HS-5 (cell line): Measurements from ENCODE around the gene GNAZ.

Experiments used
- DNase-seq: peaks from one replicate; pipeline ENCODE4 v3.0.0-alpha.2; 2012; ENCODE audit warnings: low read depth

The GNAZ gene

DNA sequence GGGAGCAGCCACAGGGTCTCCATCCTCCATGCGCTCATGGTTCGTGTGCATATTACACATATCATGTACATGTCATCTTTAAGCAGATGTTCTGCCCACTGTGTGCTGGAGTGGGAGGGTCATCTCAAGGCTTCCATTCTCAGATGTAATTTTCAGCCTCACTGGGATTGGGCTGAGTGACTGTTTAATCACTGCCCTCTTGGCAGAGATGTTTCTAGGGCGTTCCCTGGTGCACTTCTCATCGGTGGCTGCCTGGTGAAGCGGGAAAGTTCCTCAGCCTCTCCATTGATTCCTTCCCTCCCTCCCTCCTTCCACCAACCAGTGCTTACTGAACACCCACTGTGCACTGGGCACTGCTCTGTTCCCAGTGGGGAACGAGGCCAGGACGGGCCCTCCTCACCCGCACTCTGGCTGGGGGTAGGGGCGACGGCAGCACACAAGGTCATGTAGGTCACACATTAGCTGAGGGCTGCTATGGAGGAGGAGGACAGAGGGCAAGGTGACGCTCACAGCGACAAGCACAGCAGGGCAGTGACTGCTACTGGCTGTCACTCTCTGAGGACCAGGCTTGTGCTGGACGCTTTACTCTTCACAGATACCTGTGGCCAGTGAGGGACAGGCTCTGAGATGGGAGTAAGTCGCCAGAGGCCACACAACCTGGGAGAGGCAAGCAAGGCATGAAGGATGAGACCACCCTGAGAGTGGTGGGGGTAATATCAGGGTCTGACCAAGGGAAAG lies 22.9 kb downstream of the GNAZ start:
- DNase-seq = no peak

DNA sequence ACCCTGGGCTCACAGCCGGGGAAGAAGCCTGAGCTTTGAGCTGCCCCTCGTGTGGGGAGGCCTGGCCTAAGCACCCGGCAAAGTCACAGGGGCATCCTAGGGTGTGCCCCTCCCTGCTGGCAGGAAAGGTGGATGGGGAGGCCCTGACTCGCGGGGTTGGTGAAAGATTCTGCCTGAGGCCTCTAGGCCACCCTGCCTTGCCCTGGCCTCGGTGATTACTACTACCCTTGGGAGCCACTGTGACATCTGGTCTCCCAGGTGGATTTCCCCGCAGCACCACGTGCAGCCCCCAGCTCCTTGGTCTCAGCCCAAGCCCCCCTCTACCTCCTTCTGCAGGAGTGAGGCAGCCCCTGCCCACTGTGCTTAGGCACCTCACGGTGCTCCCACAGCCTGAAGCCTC lies 23.9 kb downstream of the GNAZ start:
- DNase-seq = no peak

GRCh38 chr22:23094695-23095681 lies 24.7 kb downstream of the GNAZ start:
- DNase-seq = no peak

DNA sequence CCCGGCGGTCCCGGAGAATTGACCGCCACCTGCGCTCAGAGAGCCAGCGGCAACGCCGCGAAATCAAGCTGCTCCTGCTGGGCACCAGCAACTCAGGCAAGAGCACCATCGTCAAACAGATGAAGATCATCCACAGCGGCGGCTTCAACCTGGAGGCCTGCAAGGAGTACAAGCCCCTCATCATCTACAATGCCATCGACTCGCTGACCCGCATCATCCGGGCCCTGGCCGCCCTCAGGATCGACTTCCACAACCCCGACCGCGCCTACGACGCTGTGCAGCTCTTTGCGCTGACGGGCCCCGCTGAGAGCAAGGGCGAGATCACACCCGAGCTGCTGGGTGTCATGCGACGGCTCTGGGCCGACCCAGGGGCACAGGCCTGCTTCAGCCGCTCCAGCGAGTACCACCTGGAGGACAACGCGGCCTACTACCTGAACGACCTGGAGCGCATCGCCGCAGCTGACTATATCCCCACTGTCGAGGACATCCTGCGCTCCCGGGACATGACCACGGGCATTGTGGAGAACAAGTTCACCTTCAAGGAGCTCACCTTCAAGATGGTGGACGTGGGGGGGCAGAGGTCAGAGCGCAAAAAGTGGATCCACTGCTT lies 25.5 kb downstream of the GNAZ start:
- DNase-seq = no peak

DNA sequence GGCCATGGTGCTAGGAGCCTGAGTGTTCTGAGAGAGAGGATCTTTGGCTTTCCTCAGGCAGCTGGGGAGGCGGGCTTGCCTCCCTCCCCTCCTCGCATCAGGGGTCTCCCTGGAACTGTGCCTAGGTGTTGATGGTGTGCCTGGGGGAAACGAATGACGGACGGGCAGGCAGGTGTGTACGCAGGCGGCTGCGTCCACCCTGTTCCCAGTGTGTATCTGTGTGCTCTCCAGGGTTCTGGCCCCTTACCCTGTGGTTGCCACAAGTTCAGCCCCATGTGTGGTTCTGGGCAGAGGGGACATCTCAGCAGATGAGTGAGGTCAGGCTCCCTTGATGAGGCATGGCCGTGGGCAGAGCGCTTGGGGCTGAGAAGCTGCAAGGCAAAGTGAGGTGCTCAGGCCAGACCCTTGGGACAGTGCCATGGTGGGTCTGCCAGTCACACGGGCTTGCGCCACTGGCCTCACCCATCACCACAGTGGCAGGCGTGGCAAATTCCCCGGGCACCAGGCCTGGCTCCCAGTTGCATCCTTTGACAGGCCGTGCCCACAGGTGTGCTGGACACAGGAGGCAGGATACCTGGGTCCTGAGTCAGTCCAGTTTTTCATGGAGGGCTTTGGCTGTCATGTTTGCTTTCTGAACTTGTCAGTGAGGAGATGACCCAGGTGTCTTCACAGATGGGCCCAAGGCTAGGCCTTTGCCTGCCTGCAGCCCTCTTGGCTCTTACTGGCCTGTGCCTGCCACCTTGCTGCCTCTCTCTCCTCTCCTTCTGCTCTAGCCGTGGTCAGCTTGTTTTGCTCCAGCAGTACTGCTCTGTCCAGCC lies 27.3 kb downstream of the GNAZ start:
- DNase-seq = no peak

DNA sequence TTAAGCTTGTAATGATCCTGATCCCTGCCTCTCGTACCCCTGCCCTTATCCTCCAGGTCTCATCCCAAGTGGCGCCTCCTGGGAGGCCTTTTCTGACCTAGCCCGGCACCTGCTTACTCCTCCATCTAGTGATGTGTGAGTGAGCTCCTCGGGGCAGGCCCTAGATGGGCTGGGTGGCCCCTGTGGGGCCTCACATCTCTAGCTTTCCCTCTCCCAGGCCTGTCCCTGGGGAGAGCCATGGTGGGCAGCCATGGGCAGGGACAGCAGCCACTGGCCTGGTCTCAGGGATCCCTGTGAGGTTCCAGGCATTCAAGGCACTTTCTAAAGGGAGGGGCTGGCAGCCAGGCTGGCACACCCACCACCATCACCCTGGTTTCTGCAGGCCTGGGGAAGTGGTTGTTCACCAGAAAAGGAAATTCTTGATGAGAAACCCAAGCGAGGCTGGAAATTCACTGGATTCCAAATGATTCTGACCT lies 27.9 kb downstream of the GNAZ start:
- no peak for DNase-seq

GRCh38 chr22:23098718-23099530 lies 28.6 kb downstream of the GNAZ start:
- DNase-seq = no peak

GRCh38 chr22:23099531-23099804 lies 29.1 kb downstream of the GNAZ start:
- DNase-seq = no peak

GRCh38 chr22:23100124-23100801 lies 29.9 kb downstream of the GNAZ start:
- no peak for DNase-seq

DNA sequence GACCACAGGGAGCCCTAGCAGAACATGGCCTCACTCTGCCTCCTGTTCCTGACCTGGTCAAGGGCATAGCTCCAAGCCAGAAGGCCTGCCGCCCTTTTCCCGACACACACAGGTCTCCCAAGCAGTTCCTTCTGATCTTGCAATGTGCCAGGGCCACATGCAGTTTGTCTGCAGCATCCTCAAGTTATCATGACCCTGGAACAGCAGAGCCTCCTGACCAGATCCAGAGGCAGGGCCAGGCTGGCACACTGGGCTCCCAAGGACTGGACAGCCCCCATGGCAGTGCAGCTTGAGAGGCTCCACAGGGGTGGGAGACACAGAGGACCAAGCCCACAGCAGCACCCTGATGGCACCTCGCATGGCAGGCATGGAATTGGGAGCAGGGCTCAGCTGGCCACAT lies 31.2 kb downstream of the GNAZ start:
- DNase-seq = no peak

DNA sequence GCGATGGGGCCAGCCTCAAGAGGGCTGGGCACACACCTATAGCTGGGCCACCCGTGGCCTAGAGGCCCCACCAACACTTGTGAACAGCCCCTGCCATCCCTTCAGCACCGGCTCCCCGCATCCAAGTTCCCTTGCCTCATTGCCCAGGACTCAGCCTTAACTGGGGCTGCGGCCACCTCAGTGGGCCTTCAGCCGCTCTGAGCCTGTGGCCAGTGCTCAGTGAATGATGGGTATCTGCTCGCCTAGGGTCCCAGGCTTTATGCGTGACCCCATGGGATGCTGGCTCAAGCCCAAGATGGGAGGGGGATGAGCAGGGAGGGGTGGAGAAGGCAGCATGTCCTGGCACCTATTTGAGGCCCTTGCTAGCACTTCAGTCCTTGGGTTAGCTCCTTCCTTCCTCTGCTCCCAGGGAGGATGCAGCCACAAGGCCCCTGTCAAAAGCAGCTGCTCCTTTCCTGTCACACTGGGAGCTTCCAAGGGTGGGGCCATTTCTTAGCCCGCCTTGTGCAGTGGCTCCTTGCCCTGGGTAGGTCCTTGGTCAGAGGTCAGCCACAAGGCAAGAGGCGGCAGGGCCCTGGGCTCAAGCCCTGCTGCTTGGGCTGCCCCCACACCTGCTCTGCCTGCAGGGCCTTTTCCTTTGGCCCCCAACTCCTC lies 31.8 kb downstream of the GNAZ start:
- no peak for DNase-seq

DNA sequence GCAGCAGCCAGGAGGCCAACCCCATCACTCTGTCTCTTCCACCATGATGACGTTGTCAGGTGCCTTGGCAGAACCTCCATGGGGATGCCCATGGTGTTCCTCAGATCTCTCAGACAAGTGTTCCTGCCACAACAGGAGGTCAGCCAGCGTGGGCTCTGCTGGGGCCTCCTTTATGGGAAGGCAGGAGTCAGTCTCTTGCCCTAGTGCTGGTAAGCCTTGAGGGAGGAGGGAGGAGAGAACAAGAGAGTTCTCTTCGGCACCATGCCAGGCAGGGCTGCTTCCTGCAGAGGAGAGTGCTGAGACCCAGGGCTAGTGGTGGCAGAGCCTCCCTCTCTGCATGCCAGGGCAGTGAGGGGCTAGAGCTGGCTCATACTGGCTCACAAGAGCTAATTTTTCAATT lies 32.5 kb downstream of the GNAZ start:
- no peak for DNase-seq

DNA sequence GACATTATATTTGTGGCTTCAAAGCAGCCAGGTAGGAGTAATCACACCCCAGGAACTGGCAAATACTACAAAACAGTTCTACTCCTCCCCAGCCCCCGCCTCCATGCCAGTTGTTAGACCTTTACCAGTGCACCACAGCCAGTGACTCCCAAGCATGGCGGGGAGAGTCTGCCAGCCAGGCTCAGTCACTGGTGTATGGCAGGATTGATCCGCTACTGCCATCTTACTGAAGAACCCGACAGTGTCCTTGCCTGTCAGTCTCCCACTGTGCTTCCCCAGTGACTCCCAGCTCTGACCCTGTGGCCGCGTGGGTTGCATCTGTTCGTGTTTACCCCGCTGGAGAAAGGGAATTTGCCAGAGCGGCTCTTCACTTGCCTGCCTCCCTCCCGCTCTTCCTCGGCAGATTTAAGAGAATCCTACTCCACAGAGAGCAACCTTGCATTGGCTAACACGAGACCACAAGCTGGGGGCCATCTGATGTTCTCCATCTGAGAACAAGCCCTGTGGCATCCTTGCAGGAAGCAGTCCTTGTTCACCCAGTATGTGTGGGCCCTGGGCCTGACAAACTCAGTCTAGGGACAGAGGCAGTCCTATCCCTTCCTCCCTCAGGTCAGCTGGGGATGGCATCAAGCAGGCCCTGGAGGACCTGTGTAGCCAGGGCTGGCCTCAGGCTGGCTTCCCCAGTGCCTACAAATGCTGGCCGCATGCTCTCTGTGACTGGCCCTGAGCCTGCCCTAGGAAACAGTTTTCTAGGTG lies 33.1 kb downstream of the GNAZ start:
- no peak for DNase-seq

DNA sequence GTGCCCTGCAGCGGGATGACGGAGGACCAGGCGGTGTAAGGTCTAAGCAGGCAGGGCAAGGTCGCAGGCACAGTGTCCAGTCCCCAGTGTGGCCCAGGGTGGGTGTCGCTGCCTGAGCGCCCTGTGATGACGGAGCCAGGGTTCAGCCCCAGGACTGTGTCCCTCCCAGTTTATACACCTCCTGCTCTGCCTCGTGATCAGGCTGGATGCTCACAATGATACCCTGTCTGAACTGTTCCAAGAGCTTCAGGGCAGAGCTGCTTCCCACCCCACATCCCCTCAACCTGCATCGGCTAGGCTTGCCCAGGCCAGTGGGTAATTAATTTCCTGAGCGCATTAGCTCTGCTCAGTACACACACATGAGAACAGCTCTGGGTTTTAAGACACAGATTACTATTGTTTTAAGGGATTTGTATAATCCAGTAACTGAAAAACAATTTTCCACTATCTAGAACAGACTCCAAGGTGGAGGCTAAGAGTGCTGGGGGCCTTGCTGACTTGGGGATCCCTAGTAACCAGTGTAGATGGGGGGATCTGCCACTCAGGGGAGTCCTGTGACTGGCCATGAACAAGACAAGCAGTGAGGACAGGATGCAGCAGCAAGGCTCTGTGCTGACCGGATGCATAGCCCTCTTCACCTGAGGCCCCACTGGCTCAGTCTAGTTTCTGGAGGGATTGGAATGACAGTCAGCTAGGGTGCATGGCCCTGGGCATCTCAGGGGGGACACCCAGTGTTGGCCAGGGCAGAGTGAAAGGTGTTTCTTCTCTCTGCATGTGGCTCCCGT lies 34.1 kb downstream of the GNAZ start:
- DNase-seq = no peak

GRCh38 chr22:23105304-23105703 lies 35.0 kb downstream of the GNAZ start:
- no peak for DNase-seq

GRCh38 chr22:23105919-23106318 lies 35.6 kb downstream of the GNAZ start:
- no peak for DNase-seq

GRCh38 chr22:23106344-23106743 lies 36.0 kb downstream of the GNAZ start:
- DNase-seq = no peak

DNA sequence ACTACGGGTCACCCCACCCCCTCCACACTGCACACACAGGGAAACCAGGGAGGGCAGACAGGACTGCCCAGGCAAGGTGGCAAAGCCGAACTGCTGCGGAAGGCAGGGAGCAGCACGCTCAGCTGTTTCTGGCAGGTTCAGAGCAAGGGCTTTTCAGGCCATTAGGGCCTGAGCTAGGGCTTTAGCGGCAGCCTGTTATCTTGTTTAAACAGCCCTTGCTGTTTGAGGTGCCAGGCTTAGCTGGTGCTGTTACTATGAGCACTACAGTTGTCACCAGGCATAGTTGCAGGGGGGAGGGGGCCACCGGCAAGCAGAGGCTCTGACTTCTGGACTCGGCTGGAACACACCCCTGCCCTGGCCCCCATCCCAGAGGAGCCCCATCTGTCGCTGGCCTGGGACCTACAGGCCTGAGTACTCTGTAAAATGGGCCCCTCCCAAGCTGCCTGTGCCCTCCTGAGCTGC lies 36.6 kb downstream of the GNAZ start:
- no peak for DNase-seq
